ENCODE data around the gene POU3F3.

POU3F3 gene

DNA sequence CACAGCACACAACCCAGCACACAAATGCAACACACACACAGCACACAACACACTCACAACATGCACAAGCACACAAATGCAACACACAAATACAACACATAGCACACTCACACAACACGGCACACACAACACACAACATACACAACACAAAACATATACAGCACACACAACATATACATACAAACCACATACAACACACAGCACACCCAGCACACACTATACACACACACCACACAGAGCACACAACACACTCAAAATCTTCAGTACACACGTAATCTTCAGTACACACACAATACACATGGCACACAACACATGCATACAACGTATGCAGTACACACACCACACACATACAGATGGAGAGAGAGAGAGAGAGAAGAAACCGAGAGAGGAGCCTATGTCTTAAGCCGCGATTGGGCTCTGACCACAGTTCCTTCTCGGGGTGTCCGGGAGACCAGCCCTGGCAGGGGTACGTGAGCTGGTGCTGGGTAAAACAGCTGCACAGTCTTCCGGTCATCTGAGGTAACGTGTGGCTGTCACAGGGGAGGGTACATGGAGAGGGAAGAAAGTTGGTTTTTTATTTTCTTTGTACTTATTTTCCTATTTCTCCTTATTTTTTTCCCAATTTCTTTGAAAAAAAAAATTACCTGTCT lies 25.1 kb downstream of the POU3F3 start:
- Histone ChIP-seq H3K9me3 (ENCODE audit: control insufficient read depth, insufficient read depth, low read depth, low read length) (no peaks in the 10 kb centered on the region), H3K4me3 (ENCODE audit: low read depth, low read length) (no peak overlapping the region), H3K36me3 (ENCODE audit: control insufficient read depth in 2 of 2, insufficient read depth in 1 of 2, low read length in 2 of 2) (no peaks in the 10 kb centered on the region), H3K4me1 (ENCODE audit: control insufficient read depth, insufficient read depth, low read length) (no peaks in the 10 kb centered on the region), H3K27ac (ENCODE audit: extremely low read depth, low read depth, low read length) (no peak overlapping the region)
- ChIA-PET POLR2A (no interaction called here), CTCF (no interaction called here)
- TF ChIP-seq ZNF426 (tag by site-specific recombination; IDR thresholded peaks at IDR 0.05): no peak
- no peak for TF ChIP-seq ZNF140 (tag by site-specific recombination; IDR thresholded peaks at IDR 0.05)
- TF ChIP-seq ZNF555 (tag by site-specific recombination; conservative IDR thresholded peaks at IDR 0.05): no peak
- TF ChIP-seq, protein P1, sequence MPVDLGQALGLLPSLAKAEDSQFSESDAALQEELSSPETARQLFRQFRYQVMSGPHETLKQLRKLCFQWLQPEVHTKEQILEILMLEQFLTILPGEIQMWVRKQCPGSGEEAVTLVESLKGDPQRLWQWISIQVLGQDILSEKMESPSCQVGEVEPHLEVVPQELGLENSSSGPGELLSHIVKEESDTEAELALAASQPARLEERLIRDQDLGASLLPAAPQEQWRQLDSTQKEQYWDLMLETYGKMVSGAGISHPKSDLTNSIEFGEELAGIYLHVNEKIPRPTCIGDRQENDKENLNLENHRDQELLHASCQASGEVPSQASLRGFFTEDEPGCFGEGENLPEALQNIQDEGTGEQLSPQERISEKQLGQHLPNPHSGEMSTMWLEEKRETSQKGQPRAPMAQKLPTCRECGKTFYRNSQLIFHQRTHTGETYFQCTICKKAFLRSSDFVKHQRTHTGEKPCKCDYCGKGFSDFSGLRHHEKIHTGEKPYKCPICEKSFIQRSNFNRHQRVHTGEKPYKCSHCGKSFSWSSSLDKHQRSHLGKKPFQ (tag by site-specific recombination; IDR thresholded peaks at IDR 0.05): no peak
- TF ChIP-seq ZFP69B (tag by site-specific recombination; IDR thresholded peaks at IDR 0.05): no peak
- no peak for TF ChIP-seq ZNF37A (tag by site-specific recombination; IDR thresholded peaks at IDR 0.05)
- no peak for TF ChIP-seq ZNF391 (tag by site-specific recombination; IDR thresholded peaks at IDR 0.05; ENCODE audit: borderline replicate concordance, low read depth)
- TF ChIP-seq ZNF585B (tag by site-specific recombination; IDR thresholded peaks at IDR 0.05): no peak
- TF ChIP-seq, protein P2, sequence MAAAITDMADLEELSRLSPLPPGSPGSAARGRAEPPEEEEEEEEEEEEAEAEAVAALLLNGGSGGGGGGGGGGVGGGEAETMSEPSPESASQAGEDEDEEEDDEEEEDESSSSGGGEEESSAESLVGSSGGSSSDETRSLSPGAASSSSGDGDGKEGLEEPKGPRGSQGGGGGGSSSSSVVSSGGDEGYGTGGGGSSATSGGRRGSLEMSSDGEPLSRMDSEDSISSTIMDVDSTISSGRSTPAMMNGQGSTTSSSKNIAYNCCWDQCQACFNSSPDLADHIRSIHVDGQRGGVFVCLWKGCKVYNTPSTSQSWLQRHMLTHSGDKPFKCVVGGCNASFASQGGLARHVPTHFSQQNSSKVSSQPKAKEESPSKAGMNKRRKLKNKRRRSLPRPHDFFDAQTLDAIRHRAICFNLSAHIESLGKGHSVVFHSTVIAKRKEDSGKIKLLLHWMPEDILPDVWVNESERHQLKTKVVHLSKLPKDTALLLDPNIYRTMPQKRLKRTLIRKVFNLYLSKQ (tag by site-specific recombination; IDR thresholded peaks at IDR 0.05; ENCODE audit: borderline replicate concordance): no peak
- TF ChIP-seq ZNF571 (tag by site-specific recombination; IDR thresholded peaks at IDR 0.05): no peak
- TF ChIP-seq, protein P3, sequence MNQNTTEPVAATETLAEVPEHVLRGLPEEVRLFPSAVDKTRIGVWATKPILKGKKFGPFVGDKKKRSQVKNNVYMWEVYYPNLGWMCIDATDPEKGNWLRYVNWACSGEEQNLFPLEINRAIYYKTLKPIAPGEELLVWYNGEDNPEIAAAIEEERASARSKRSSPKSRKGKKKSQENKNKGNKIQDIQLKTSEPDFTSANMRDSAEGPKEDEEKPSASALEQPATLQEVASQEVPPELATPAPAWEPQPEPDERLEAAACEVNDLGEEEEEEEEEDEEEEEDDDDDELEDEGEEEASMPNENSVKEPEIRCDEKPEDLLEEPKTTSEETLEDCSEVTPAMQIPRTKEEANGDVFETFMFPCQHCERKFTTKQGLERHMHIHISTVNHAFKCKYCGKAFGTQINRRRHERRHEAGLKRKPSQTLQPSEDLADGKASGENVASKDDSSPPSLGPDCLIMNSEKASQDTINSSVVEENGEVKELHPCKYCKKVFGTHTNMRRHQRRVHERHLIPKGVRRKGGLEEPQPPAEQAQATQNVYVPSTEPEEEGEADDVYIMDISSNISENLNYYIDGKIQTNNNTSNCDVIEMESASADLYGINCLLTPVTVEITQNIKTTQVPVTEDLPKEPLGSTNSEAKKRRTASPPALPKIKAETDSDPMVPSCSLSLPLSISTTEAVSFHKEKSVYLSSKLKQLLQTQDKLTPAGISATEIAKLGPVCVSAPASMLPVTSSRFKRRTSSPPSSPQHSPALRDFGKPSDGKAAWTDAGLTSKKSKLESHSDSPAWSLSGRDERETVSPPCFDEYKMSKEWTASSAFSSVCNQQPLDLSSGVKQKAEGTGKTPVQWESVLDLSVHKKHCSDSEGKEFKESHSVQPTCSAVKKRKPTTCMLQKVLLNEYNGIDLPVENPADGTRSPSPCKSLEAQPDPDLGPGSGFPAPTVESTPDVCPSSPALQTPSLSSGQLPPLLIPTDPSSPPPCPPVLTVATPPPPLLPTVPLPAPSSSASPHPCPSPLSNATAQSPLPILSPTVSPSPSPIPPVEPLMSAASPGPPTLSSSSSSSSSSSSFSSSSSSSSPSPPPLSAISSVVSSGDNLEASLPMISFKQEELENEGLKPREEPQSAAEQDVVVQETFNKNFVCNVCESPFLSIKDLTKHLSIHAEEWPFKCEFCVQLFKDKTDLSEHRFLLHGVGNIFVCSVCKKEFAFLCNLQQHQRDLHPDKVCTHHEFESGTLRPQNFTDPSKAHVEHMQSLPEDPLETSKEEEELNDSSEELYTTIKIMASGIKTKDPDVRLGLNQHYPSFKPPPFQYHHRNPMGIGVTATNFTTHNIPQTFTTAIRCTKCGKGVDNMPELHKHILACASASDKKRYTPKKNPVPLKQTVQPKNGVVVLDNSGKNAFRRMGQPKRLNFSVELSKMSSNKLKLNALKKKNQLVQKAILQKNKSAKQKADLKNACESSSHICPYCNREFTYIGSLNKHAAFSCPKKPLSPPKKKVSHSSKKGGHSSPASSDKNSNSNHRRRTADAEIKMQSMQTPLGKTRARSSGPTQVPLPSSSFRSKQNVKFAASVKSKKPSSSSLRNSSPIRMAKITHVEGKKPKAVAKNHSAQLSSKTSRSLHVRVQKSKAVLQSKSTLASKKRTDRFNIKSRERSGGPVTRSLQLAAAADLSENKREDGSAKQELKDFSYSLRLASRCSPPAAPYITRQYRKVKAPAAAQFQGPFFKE (tag by site-specific recombination; IDR thresholded peaks at IDR 0.05; ENCODE audit: borderline replicate concordance): no peak
- TF ChIP-seq ZNF157 (tag by site-specific recombination; IDR thresholded peaks at IDR 0.05): no peak
- no peak for TF ChIP-seq ZEB2 (tag by site-specific recombination; IDR thresholded peaks at IDR 0.05)
- no peak for TF ChIP-seq ZNF302 (tag by site-specific recombination; IDR thresholded peaks at IDR 0.05; ENCODE audit: low read depth)

DNA sequence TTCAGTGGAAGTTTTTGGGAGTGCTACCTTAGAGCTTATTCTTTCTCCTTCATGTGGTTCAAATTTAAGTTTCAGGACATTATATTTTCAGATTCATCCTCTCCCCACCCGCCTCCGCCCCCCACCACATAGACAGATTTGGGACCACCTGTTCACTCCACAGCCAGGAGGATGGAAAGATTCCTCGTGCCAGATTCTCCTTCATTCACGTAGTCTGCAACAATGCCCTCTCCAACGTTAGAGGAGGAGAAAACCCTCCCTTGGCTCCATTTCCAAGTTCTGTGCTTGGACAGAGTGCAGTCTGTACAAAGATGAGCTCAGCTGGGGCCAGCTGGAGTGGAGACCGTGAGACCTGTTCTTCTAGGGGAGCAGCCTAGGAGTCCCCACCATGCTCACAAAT lies 26.2 kb downstream of the POU3F3 start:
- Histone ChIP-seq H3K9me3 (ENCODE audit: control insufficient read depth, insufficient read depth, low read depth, low read length) (no peaks in the 10 kb centered on the region), H3K4me1 (ENCODE audit: control insufficient read depth, insufficient read depth, low read length) (no peaks in the 10 kb centered on the region), H3K4me3 (ENCODE audit: low read depth, low read length) (no peak overlapping the region), H3K27ac (ENCODE audit: extremely low read depth, low read depth, low read length) (no peak overlapping the region), H3K36me3 (ENCODE audit: control insufficient read depth in 2 of 2, insufficient read depth in 1 of 2, low read length in 2 of 2) (no peaks in the 10 kb centered on the region)
- no peak for TF ChIP-seq KLF8 (tag by site-specific recombination; IDR thresholded peaks at IDR 0.05)
- TF ChIP-seq ZBTB1 (tag by site-specific recombination; IDR thresholded peaks at IDR 0.05): no peak
- TF ChIP-seq GLIS1 (tag by site-specific recombination; IDR thresholded peaks at IDR 0.05): no peak
- no peak for TF ChIP-seq TCF7L2 (IDR thresholded peaks at IDR 0.05; ENCODE audit: borderline replicate concordance, low read depth, low read length)
- TF ChIP-seq ZNF701 (tag by site-specific recombination; IDR thresholded peaks at IDR 0.05): no peak
- TF ChIP-seq, protein P4, sequence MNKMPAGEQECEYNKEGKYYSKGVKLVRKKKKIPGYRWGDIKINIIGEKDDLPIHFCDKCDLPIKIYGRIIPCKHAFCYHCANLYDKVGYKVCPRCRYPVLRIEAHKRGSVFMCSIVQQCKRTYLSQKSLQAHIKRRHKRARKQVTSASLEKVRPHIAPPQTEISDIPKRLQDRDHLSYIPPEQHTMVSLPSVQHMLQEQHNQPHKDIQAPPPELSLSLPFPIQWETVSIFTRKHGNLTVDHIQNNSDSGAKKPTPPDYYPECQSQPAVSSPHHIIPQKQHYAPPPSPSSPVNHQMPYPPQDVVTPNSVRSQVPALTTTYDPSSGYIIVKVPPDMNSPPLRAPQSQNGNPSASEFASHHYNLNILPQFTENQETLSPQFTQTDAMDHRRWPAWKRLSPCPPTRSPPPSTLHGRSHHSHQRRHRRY (tag by site-specific recombination; IDR thresholded peaks at IDR 0.05): no peak
- TF ChIP-seq, protein P5, sequence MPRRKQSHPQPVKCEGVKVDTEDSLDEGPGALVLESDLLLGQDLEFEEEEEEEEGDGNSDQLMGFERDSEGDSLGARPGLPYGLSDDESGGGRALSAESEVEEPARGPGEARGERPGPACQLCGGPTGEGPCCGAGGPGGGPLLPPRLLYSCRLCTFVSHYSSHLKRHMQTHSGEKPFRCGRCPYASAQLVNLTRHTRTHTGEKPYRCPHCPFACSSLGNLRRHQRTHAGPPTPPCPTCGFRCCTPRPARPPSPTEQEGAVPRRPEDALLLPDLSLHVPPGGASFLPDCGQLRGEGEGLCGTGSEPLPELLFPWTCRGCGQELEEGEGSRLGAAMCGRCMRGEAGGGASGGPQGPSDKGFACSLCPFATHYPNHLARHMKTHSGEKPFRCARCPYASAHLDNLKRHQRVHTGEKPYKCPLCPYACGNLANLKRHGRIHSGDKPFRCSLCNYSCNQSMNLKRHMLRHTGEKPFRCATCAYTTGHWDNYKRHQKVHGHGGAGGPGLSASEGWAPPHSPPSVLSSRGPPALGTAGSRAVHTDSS (tag by site-specific recombination; IDR thresholded peaks at IDR 0.05): no peak
- no peak for TF ChIP-seq ZNF202 (tag by site-specific recombination; IDR thresholded peaks at IDR 0.05; ENCODE audit: borderline replicate concordance)
- no peak for TF ChIP-seq ZNF140 (tag by site-specific recombination; IDR thresholded peaks at IDR 0.05)
- TF ChIP-seq ZNF48 (tag by site-specific recombination; IDR thresholded peaks at IDR 0.05): no peak
- TF ChIP-seq ZSCAN23 (tag by site-specific recombination; IDR thresholded peaks at IDR 0.05): no peak
- CTCF ChIA-PET: no interaction called here
- POLR2A ChIA-PET: no interaction called here

Measured in HEK293 (cell line).